RWPE2 (cell line): ENCODE results near the gene NGF.

Experiments used
- ATAC-seq: fragments of 200-7000 bp; cut with Tn5 transposase; 3 replicates; pipeline ENCODE4 v1.9.1; 2021; ENCODE audit warnings: low read depth
- DNase-seq: peaks from one replicate; pipeline ENCODE4 v3.0.0-alpha.2; 2020; ENCODE audit warnings: low spot score
- H3K27ac ChIP-seq: fragments of 450-650 bp; 2 replicates; pipeline ENCODE4 v1.5.1; 2017; ENCODE audit warnings: mild to moderate bottlenecking; ENCODE audit not compliant: poor library complexity, severe bottlenecking
- H3K27me3 ChIP-seq: fragments of 250-450 bp; sonication (Bioruptor Pico); 2 replicates; pipeline ENCODE4 v1.5.1; 2021; ENCODE audit warnings: mild to moderate bottlenecking, moderate library complexity; ENCODE audit not compliant: insufficient read depth, poor library complexity, severe bottlenecking
- H3K36me3 ChIP-seq: fragments of 250-450 bp; sonication (Bioruptor Pico); 2 replicates; pipeline ENCODE4 v1.5.1; 2020; ENCODE audit warnings: low read depth, mild to moderate bottlenecking, moderate library complexity
- H3K4me1 ChIP-seq: fragments of 250-450 bp; sonication (Bioruptor Pico); 2 replicates; pipeline ENCODE4 v1.5.1; 2021; ENCODE audit warnings: mild to moderate bottlenecking, moderate library complexity; ENCODE audit not compliant: insufficient read depth, poor library complexity, severe bottlenecking
- H3K4me3 ChIP-seq: fragments of 250-450 bp; sonication (Bioruptor Pico); 2 replicates; pipeline ENCODE4 v1.5.1; 2021; ENCODE audit warnings: mild to moderate bottlenecking, moderate library complexity; ENCODE audit not compliant: severe bottlenecking
- H3K9me3 ChIP-seq: fragments of 250-450 bp; sonication (Bioruptor Pico); 2 replicates; pipeline ENCODE4 v1.5.1; 2021; ENCODE audit warnings: mild to moderate bottlenecking, moderate library complexity; ENCODE audit not compliant: severe bottlenecking
- CTCF ChIP-seq: fragments of 450-650 bp; IDR thresholded peaks from one replicate; pipeline ENCODE4 v1.5.1; 2017; ENCODE audit warnings: mild to moderate bottlenecking, moderate library complexity; ENCODE audit not compliant: poor library complexity, severe bottlenecking

NGF gene

GRCh38 chr1:115239148-115239422 lies 99.0 kb downstream of the NGF start:
- DNase-seq (no peak), ATAC-seq (no peak)
- no peaks in the 10 kb centered on the region for H3K9me3 ChIP-seq
- H3K36me3 ChIP-seq: no peaks in the 10 kb centered on the region
- TF ChIP-seq CTCF: no peak
- no peak overlapping the region for H3K4me3 ChIP-seq
- H3K27me3 ChIP-seq: no peaks in the 10 kb centered on the region
- no peaks in the 10 kb centered on the region for H3K4me1 ChIP-seq
- no peak overlapping the region for H3K27ac ChIP-seq

DNA sequence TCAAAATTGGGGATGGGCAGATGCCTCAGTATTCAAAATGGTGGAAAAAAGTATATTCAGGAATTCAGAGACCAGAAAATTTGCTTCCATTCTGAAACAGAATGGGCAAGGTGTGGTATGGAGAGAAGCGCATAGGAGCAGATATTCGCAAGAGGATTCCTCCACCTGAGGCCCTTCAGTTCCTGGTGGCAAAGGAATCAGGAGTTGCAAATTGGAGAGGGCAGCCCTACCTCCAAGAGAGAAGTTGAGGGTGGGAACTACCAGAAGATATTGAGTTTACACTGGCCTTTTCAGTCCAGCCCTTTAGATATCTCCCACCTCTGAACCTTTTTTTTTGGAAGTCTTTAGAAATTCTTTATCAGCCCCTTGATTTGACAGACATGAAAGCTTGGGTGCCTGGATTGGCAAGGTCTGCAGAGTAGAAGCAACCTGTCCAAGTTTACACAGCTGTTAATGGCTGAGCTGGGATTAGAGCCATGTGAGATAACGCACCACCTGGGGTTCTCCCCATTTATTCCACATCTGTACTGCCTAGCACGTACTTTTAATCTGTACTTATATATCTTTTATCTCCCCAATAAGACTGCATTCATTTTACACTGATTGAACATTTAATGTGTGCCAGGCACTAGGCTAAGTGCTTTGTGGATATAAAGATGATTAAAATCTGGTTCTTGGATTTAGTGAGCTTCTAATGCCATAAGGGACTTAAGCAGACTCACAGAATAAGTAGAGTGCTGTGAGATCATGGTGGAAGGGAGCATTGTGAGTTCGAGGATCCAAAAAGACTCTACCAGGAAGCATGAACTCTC lies 99.5 kb downstream of the NGF start:
- no peak for ATAC-seq
- DNase-seq: no peak
- no peak overlapping the region for H3K27ac ChIP-seq
- no peak overlapping the region for H3K4me3 ChIP-seq
- no peaks in the 10 kb centered on the region for H3K4me1 ChIP-seq
- no peaks in the 10 kb centered on the region for H3K36me3 ChIP-seq
- no peak for TF ChIP-seq CTCF
- H3K27me3 ChIP-seq: no peaks in the 10 kb centered on the region
- no peaks in the 10 kb centered on the region for H3K9me3 ChIP-seq

- no peak for TF ChIP-seq CTCF
- no peak for ATAC-seq
- Histone ChIP-seq H3K4me3 (no peak overlapping the region), H3K27me3 (no peaks in the 10 kb centered on the region), H3K9me3 (no peaks in the 10 kb centered on the region), H3K4me1 (no peaks in the 10 kb centered on the region), H3K27ac (no peak overlapping the region), H3K36me3 (no peaks in the 10 kb centered on the region)
- no peak for DNase-seq
Observed at GRCh38 chr1:115237507-115237906, 100.5 kb downstream of the NGF start.

DNA sequence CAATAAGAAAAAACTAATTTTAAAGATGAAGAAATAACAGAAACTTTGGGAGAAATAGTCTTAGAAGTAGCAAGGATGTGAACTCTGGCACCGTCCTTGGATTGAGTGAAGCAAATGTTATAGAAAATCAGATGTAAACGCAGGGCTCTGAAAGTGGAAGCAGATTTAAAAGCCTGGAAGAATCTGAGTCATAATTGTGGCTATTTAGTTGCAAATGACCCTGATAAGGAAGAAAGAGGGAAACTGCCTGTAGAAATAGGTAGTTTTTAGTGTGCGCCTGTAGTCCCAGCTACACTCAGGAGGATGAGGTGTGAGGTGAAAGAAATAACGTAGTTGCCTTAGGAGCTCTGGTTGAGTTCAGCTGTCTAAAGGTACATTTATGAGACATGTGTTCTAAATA lies 101.0 kb downstream of the NGF start:
- no peak for ATAC-seq
- TF ChIP-seq CTCF: no peak

More for the DNA sequence above, 101.0 kb downstream of the NGF start:
- H3K4me3 ChIP-seq: no peak overlapping the region
- no peaks in the 10 kb centered on the region for H3K27me3 ChIP-seq
- H3K9me3 ChIP-seq: no peaks in the 10 kb centered on the region
- H3K4me1 ChIP-seq: no peaks in the 10 kb centered on the region
- DNase-seq: no peak
- H3K36me3 ChIP-seq: no peaks in the 10 kb centered on the region
- H3K27ac ChIP-seq: no peak overlapping the region
